DOHH2 (cell line): ENCODE measurements around the gene ULBP1.
"Not testable (repeated sequence)": the region's sequence is repeated elsewhere in the genome, so short reads cannot be mapped to it uniquely, and the experiment has no call there.

ENCODE experiments used
- H3F3A ChIP-seq: fragments of 200-600 bp; sonication (generic), shearing (Covaris generic); 2 replicates; pipeline ENCODE4 v1.6.0; 2016; ENCODE audit warnings: antibody characterized with exemption, mild to moderate bottlenecking; ENCODE audit not compliant: control insufficient read depth, insufficient read depth
- H3K27ac ChIP-seq: fragments of 200-600 bp; sonication (generic); 2 replicates; pipeline ENCODE4 v1.5.1; 2014; ENCODE audit warnings: low read depth, mild to moderate bottlenecking, low read length, moderate library complexity
- H3K27me3 ChIP-seq: fragments of 200-600 bp; sonication (generic); 2 replicates; pipeline ENCODE4 v1.6.1; 2014; ENCODE audit warnings: mild to moderate bottlenecking, low read length, mixed read lengths; ENCODE audit not compliant: control insufficient read depth
- H3K36me3 ChIP-seq: fragments of 200-600 bp; sonication (generic); 2 replicates; pipeline ENCODE4 v1.6.1; 2014; ENCODE audit warnings: mild to moderate bottlenecking, low read length, moderate library complexity, mixed read lengths; ENCODE audit not compliant: control insufficient read depth
- H3K4me1 ChIP-seq: fragments of 200-600 bp; sonication (generic); 2 replicates; pipeline ENCODE4 v1.6.1; 2014; ENCODE audit warnings: mild to moderate bottlenecking, low read length, mixed read lengths; ENCODE audit not compliant: control insufficient read depth
- H3K4me2 ChIP-seq: fragments of 200-600 bp; sonication (generic); 2 replicates; pipeline ENCODE4 v1.6.0; 2014; ENCODE audit warnings: mild to moderate bottlenecking, low read length, moderate library complexity
- H3K4me3 ChIP-seq: fragments of 200-600 bp; sonication (generic); 2 replicates; pipeline ENCODE4 v1.5.1; 2014; ENCODE audit warnings: mild to moderate bottlenecking, low read length, mixed read lengths
- H3K79me2 ChIP-seq: fragments of 200-600 bp; sonication (generic); 2 replicates; pipeline ENCODE4 v1.6.1; 2014; ENCODE audit warnings: mild to moderate bottlenecking, low read length, mixed read lengths; ENCODE audit not compliant: control insufficient read depth
- H3K9me2 ChIP-seq: fragments of 200-600 bp; sonication (generic); replicated peaks from 2 replicates; pipeline ENCODE4 v1.6.1; 2014; ENCODE audit warnings: mild to moderate bottlenecking, low read length, mixed read lengths; ENCODE audit not compliant: control insufficient read depth
- H3K9me3 ChIP-seq: fragments of 200-600 bp; sonication (generic); 2 replicates; pipeline ENCODE4 v1.6.1; 2014; ENCODE audit warnings: antibody characterized with exemption, low read length, mixed read lengths; ENCODE audit not compliant: control insufficient read depth, insufficient read depth
- H4K20me1 ChIP-seq: fragments of 200-600 bp; sonication (generic); 2 replicates; pipeline ENCODE4 v1.6.0; 2014; ENCODE audit warnings: low read depth, mild to moderate bottlenecking, antibody characterized with exemption, low read length, moderate library complexity; ENCODE audit not compliant: control insufficient read depth, insufficient read depth
- EZH2phosphoT487 ChIP-seq: fragments of 200-600 bp; sonication (generic); IDR thresholded peaks from 2 replicates; pipeline ENCODE4 v1.6.1; 2017; ENCODE audit warnings: borderline replicate concordance, mild to moderate bottlenecking, antibody characterized with exemption, low read length, moderate library complexity, mixed read lengths
- TF ChIP-seq, protein P1 (sequence below): fragments of 200-600 bp; sonication (generic); IDR thresholded peaks from one replicate; pipeline ENCODE4 v1.5.1; 2014; ENCODE audit warnings: antibody characterized with exemption, mild to moderate bottlenecking, low read depth, low read length; ENCODE audit not compliant: poor library complexity, severe bottlenecking

ULBP1 gene

DNA sequence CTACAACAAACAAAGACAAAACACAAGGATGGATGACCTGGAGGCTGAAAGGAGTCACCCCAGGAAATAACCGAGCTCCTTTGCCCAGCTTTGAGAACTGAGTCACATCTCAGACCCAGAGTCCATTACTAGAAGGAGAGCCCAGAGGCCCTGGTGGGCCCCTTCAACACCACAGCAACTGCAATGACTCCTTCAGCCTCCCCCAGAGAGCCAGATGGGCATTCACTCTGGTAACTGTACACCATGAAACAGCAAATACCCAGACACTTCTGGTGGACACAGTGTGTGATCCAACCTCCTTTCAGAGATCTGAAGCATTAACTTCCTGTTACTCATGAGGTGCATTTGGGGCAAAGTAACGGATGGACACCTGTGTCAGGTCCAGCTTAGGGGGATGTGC, 39.0 kb downstream of the ULBP1 start:
- H3K27ac ChIP-seq: no peak overlapping the region
- no peaks in the 10 kb centered on the region for H4K20me1 ChIP-seq
- H3K27me3 ChIP-seq: no peaks in the 10 kb centered on the region
- H3K9me2 ChIP-seq: no peaks in the 10 kb centered on the region
- no peak overlapping the region for H3K4me2 ChIP-seq
- no peaks in the 10 kb centered on the region for H3K9me3 ChIP-seq
- no peaks in the 10 kb centered on the region; the same call in 1 of the 2 replicates for H3K79me2 ChIP-seq
- TF ChIP-seq EZH2phosphoT487: no peak
- TF ChIP-seq, protein P1, sequence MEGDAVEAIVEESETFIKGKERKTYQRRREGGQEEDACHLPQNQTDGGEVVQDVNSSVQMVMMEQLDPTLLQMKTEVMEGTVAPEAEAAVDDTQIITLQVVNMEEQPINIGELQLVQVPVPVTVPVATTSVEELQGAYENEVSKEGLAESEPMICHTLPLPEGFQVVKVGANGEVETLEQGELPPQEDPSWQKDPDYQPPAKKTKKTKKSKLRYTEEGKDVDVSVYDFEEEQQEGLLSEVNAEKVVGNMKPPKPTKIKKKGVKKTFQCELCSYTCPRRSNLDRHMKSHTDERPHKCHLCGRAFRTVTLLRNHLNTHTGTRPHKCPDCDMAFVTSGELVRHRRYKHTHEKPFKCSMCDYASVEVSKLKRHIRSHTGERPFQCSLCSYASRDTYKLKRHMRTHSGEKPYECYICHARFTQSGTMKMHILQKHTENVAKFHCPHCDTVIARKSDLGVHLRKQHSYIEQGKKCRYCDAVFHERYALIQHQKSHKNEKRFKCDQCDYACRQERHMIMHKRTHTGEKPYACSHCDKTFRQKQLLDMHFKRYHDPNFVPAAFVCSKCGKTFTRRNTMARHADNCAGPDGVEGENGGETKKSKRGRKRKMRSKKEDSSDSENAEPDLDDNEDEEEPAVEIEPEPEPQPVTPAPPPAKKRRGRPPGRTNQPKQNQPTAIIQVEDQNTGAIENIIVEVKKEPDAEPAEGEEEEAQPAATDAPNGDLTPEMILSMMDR: no peak
- no peaks in the 10 kb centered on the region for H3K36me3 ChIP-seq
- H3K4me3 ChIP-seq: no peak overlapping the region
- H3K4me1 ChIP-seq: peaks cover 15% of the 10 kb centered on the region
- no peaks in the 10 kb centered on the region for H3F3A ChIP-seq

DNA sequence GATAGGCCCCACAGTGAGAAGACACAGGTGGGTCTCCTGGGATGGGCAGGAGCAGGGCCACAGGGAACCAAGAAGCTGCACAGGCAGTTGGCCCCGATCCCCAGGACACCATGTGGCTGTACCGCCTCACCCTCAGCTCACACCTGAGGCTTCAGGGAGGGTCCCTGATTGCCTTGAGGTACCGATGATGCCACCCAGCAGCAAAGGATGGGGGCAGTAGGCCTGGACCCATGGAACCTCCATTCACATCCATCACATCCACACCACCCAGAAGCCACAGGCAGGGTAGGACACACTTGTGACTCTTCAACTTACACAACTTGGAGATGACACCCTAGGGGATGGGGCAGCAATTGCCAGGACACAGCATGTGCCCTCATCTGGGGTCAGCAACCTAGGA, 39.9 kb downstream of the ULBP1 start:
- H3F3A ChIP-seq, H3K9me3 ChIP-seq, H4K20me1 ChIP-seq, H3K9me2 ChIP-seq, H3K36me3 ChIP-seq, H3K27ac ChIP-seq, H3K27me3 ChIP-seq, H3K79me2 ChIP-seq: not testable (repeated sequence)
- Histone ChIP-seq H3K4me1 (peaks cover 15% of the 10 kb centered on the region), H3K4me2 (peak overlapping the region; percentile 95), H3K4me3 (peak overlapping the region; percentile 89)

DNA sequence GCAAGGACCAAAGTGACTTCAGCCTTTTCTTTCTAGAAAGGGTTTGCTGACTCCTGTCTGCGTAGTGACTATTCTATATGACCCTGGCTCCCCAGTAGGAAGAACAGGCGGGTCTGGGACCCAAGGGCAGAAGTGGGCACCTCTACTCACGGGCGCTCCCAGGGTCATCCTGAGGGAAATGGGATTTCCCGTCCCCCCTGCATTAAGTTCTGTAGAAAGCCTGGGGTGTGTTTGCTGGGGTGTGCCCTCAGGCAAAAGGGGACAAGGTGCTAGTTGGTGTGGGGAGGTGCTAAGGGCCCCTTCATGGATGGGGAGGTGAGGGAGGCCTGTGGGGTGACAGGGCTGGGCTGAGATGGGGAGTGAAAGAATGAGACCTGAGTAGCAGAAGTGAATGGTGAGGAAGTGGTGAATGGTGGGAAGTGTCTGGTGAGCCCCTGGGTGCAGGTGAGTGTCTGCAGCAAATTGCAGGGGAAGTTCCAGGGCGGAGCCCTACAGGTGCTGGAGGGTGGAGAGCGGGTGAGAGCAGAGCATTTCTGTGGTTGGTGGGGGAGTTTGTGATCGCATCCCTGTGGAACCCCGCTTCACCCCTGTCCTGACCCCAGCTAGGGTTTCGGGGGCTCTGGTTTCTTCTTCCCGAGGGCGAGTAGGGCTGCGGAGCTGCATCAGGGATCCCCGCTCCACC, 40.5 kb downstream of the ULBP1 start:
- Histone ChIP-seq H3K9me2 (no peaks in the 10 kb centered on the region), H3K4me3 (peak overlapping the region; percentile 89), H4K20me1 (no peaks in the 10 kb centered on the region), H3F3A (no peaks in the 10 kb centered on the region), H3K79me2 (no peaks in the 10 kb centered on the region; the same call in 1 of the 2 replicates), H3K27ac (peak overlapping the region; percentile 80), H3K4me1 (peaks cover 15% of the 10 kb centered on the region), H3K27me3 (0 out of 2 replicates have a peak, but pooled peaks cover under 1% of the 10 kb centered on the region), H3K36me3 (no peaks in the 10 kb centered on the region), H3K9me3 (no peaks in the 10 kb centered on the region), H3K4me2 (peak overlapping the region; percentile 95)
- no peak for TF ChIP-seq EZH2phosphoT487
- TF ChIP-seq, protein P1: no peak
